ENCODE results near the gene C1QTNF5.
A peak's percentile ranks its signal among the peaks of the same experiment; 100 is the strongest.

Gene C1QTNF5

DNA sequence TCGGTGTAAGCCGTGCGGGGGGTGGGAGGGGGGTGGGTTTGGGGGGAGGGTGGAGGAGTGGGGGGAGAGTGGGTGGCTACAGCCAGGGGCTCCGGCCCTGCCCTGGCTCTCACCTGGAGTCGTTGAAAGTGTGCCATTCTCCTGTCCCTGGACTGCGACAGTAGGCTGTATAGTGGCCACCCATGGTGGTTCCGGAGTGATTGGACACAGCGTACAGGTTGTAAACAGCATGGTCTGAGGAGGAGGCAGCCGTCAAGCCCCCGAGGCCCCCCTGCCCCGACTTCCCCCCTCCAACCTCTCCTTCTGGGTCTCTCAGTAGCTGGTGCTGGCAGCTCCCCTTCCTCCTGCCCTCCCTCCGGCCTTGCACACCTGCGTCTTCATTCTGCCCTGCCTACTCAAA lies 16.4 kb upstream of the C1QTNF5 start:
- no peak for DNase-seq

DNA sequence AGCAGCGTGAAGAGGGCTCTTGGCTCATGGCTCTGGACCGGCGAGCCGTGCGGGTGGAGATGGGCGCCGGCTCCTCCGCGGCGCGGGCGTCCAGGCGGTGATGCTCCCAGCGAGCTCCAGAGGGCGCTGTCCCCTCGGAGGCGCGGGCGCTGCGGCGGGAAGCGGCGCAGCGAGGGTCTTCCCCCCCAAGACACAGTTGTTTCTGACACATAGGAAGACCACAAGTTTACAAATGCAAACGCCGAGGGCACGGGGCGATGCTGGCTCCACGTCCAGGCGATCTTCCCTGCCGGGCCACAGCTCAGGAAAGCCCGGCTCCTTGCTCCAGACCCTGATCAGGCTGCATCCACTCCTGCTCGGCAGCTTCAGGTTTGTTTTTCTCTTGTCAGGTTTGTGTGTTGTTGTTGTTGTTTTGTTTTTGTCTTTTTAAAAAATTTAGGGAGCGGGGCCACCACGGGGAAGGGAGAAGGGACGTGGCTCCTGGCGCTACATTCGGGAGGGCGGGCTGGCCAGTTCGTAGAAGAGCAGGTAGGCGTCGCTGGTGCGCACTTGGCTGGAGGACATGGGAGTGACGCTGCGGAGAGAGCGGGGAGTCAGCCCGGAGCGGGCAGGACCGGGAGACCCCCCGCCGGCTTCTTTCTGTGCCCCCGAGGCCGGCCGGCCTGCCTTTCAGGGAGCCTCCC lies 15.8 kb upstream of the C1QTNF5 start:
- DNase-seq: peak; percentile 63 to 75

- DNase-seq: no peak
Observed at GRCh38 chr11:119355091-119355843, 14.6 kb upstream of the C1QTNF5 start.

GRCh38 chr11:119352857-119353260 lies 12.2 kb upstream of the C1QTNF5 start:
- no peak for DNase-seq

DNA sequence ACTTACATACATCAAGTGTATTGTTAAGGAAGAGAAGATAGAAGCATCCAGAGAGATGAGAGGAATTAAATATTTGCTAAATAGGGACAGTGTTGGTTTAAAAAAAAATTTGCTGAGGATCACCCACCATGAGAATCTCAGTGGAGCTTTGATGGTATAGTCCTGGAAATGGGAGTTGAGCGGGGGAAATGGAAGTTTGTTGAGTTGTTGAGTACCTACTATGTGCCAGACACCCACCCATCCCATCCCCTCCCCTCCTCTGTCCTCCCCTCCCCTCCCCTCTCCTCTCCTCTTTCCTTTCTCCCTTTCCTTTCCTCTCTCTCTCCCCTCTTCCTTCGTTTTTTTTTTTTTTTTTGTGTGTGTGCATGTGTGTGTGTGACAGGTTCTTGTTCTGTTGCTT lies 10.5 kb upstream of the C1QTNF5 start:
- DNase-seq: no peak

DNA sequence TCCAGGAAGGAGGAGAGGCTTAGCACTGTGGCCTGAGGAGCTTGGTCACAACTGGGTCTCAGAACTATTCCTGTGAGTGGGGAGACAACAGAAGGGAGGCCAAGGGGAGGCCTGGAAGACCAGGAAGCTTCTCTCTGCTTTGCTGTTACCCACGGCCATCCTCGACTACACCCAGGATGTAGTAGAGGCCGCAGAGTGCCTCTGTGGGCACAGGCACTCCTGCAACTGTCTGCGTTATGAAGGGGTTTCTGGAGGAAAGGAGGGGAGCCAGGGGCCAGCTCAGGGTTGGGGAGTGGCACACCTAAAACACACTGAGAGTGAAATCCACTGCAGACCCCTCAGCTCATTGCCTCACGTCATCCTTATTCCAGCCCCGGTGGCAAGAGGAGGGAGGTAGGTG lies 9.6 kb upstream of the C1QTNF5 start:
- DNase-seq: no peak

- no peak for DNase-seq
Observed at GRCh38 chr11:119347940-119348605, 7.4 kb upstream of the C1QTNF5 start.

GRCh38 chr11:119347242-119347641 lies 6.6 kb upstream of the C1QTNF5 start:
- no peak for DNase-seq

- DNase-seq: no peak
Observed at GRCh38 chr11:119346605-119347004, 5.9 kb upstream of the C1QTNF5 start, which contains the start of gene MFRP. MFRP (minus strand) TSS chr11:119346705; CDS start chr11:119346513, 192 bp downstream.

- no peak for DNase-seq
Observed at GRCh38 chr11:119345685-119346084, 5.0 kb upstream of the C1QTNF5 start.

DNA sequence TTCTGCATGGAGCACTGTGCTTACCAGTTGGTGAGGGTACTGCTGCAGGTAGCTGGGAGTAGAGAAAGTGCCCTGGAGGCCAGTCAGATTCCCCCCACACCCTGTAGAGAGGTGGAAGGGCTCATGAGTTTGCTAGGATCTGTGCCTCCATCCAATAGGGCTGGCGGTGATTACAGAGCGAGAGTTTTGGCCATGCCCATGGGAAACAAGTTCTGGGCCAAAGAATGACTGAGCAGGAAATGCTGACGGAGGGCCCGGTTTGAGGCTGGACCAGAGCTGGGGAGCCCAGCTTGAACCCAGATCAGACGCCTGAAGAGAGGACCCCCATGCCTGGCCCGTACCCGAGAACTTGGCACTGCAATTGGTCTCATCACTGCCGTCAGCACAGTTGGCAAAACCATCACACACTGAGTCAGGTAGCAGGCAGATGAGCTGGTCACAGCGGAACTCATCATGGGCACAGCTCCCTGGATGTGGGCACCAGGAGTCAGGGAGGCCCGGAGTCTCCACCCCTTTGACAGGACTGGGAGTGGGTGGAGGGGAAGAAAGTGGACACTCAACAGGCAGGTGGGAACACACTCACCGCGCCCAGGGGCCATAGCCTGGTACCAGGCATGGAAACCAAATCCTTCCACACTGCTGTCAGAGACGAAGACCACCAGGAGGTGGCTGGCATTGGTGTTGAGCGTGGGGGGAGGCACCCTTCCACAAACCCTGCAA lies 3.8 kb upstream of the C1QTNF5 start:
- no peak for DNase-seq

GRCh38 chr11:119343726-119344125 lies 3.0 kb upstream of the C1QTNF5 start:
- DNase-seq: no peak

- DNase-seq: no peak
Observed at GRCh38 chr11:119342362-119343130, 1.9 kb upstream of the C1QTNF5 start.

DNA sequence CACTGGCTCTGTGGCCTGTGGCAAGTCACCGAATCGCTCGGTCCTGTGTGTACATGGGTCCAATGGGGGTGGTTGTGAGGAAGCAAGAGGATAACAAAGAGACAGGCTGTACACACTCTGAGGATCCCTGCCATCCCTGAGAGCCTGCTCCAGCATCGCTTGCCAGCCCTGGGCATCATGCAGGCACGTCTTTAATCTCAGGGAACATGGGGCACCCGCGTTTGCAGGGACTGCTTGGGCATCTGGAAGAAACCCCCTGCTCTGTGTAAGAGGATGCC lies 1.3 kb upstream of the C1QTNF5 start:
- no peak for DNase-seq

DNA sequence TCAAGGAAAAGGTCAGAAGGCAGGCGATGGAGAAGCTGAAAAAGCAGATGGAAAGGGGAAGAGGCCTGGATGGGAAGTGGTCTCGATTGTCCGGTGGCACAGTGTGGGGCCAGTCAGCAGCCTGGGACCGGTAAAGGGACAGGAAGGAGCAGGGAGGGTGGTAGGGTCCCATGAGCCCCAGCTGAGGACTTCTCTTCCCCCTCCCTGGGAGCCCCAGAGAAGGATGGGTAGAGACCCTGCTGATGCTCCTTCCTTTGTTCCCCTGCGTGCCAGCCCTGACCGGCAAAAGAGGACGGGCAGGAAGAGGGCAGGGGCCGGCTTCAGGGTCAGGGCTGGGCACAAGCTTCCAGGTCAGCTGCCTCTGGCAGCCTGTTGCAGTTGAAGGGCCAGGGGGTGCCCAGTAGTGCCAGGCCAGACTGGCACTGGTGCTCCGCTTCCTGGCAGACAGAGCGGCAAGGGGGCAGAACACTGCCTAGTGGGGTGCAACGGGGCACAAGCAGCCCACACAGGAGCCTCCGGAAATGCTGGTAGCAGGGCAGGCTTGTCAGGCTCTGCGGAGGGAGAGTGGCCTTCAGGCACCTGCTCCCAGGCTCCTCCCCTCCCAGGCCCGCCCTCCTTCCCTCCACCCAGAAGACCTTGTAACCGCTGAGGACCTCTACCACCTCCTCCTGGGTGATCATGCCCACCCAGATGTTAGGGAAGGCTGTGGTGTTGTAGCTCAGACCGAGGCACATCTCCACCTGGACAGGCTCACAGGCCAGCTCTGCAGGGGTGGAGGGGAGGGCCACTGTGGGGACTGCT lies 739 bp upstream of the C1QTNF5 start:
- no peak for DNase-seq

DNA sequence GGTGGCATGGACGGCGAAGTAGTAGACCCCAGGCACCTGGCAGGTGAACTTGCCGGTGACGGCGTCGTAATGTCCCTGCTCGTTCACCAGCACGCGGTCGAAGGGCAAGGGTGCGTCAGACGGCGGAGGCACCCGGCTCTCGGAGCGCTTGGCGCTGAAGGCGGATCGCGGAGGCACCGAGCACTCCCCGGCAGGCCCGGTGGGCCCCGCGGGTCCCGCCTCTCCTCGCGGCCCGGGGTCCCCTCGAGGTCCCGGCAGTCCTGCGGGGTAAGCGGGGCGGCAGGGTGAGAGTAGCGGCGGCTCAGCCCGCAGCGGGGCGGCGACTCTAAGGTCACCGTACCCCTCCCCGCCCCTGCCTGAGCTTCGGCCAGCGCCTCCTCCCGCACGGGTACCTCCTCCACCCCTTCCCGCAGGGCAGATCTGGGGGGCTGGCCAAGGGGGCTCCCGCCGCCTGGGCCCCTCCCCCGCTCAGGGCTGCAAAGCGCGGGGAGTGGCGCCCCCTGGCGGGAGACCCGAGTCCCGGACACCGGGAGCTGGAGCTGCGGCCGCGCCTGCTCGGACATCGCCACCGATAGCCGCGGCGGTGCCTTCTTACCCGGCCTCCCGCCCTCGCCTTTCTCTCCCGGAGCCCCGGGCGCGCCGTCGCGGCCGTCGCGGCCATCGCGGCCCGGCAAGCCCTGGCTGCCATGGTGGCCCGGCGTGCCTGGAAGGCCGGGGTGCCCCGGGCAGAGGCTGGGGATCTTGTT lies 921 bp downstream of the C1QTNF5 start:
- DNase-seq: no peak

DNA sequence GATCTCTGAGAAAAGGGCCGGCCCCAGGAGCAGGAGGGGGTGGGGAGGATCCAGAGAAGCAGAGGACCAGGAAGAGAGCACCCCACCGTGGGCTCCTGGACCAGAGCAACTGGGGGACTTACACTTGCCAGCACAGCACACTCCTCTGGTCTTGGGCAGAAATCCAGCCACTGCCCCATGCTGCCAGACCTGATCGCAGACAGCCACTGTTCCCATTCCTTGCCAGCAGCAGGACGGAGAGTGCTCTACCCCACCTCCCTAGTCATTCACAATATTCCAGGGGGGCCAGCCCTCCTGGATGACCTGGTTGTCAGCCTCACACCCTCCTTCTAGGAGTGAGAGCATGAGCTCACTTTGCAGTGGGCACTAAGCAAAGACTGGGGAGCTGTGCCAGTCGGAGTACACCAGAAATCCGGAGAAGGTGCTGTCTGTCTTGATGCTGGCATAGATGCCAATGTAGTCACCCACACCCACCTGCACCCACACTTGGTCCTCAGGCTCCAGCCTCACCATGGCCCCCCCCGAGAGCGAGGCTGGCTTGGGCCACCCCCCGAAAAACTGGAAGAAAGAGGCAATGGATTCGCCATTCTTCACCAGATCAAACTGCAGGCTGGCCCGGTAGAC lies 1.6 kb downstream of the C1QTNF5 start:
- DNase-seq: no peak

- peak; percentile 70 to 79 for DNase-seq
Observed at GRCh38 chr11:119338318-119338890, 2.3 kb downstream of the C1QTNF5 start.

GRCh38 chr11:119337581-119338317 lies 2.9 kb downstream of the C1QTNF5 start:
- DNase-seq: no peak

Data from stimulated activated CD4-positive, alpha-beta T cell treated with anti-CD3 and anti-CD28 coated beads, Interleukin-2, amount 100 ng/mL, for 48 hours (primary cell).